PC-3 (cell line): ENCODE data around the gene CAMK1D. TPM values are rescaled to one million over a fixed set of nuclear protein-coding genes. Genes with fewer than 3 reads are reported as not detected.

Experiments
- ATAC-seq: fragments of 200-7000 bp; cut with Tn5 transposase; 2 replicates; pipeline ENCODE4 v1.9.1; 2020; ENCODE audit warnings: mild to moderate bottlenecking, moderate library complexity
- BruUV-seq: library from RNA; stranded (reverse); fragments of 400-500 nt; replicated peaks from 2 replicates; lab custom pipeline; 2021; lab: Mats Ljungman, UMichigan
- CTCF ChIA-PET: fragments of 300-600 bp; sonication (Branson Sonifier 250); formaldehyde crosslinking; loops from one replicate; lab custom pipeline; 2022; ENCODE audit warnings: antibody characterized with exemption; lab: Charles Lee
- POLR2A ChIA-PET: fragments of 300-600 bp; sonication (Branson Sonifier 250); formaldehyde crosslinking; loops from one replicate; lab custom pipeline; 2022; ENCODE audit warnings: antibody characterized with exemption; ENCODE audit not compliant: unreplicated experiment; lab: Charles Lee
- DNase-seq: peaks from one replicate; pipeline ENCODE4 v3.0.0-alpha.2; 2015
- H2AFZ ChIP-seq: fragments of 300-600 bp; sonication (generic); 2 replicates; pipeline ENCODE4 v1.6.0; 2016; ENCODE audit warnings: antibody characterized with exemption, low read length
- H3F3A ChIP-seq: fragments of 300-600 bp; sonication (generic); one replicate; pipeline ENCODE4 v1.6.0; 2017; ENCODE audit warnings: antibody characterized with exemption, low read length, control low read depth, mild to moderate bottlenecking; ENCODE audit not compliant: unreplicated experiment
- H3K27ac ChIP-seq: fragments of 300-600 bp; sonication (generic); 2 replicates; pipeline ENCODE4 v1.5.1; 2016; ENCODE audit warnings: mild to moderate bottlenecking, low read length
- H3K27me3 ChIP-seq: fragments of 300-600 bp; sonication (generic); 2 replicates; pipeline ENCODE4 v1.6.1; 2016; ENCODE audit warnings: low read length, mixed read lengths
- H3K36me3 ChIP-seq: fragments of 300-600 bp; sonication (generic); 2 replicates; pipeline ENCODE4 v1.6.1; 2016; ENCODE audit warnings: low read depth, mixed run types, low read length, mixed read lengths
- H3K4me1 ChIP-seq: fragments of 300-600 bp; sonication (generic); 2 replicates; pipeline ENCODE4 v1.5.1; 2016; ENCODE audit warnings: low read length; ENCODE audit not compliant: insufficient read depth
- H3K4me2 ChIP-seq: fragments of 300-600 bp; sonication (generic); 2 replicates; pipeline ENCODE4 v1.6.0; 2016; ENCODE audit warnings: low read length
- H3K4me3 ChIP-seq: fragments of 300-600 bp; sonication (generic); 2 replicates; pipeline ENCODE4 v1.5.1; 2016; ENCODE audit warnings: mild to moderate bottlenecking, low read length, mixed read lengths
- H3K79me2 ChIP-seq: fragments of 300-600 bp; sonication (generic); 2 replicates; pipeline ENCODE4 v1.6.1; 2017; ENCODE audit warnings: low read length, mixed read lengths
- H3K9ac ChIP-seq: fragments of 300-600 bp; sonication (generic); 2 replicates; pipeline ENCODE4 v1.6.0; 2016; ENCODE audit warnings: mild to moderate bottlenecking, low read length
- H3K9me2 ChIP-seq: fragments of 300-600 bp; sonication (generic); replicated peaks from 2 replicates; pipeline ENCODE4 v1.6.1; 2016; ENCODE audit warnings: mixed run types, low read length, mixed read lengths
- H3K9me3 ChIP-seq: fragments of 300-600 bp; sonication (generic); 2 replicates; pipeline ENCODE4 v1.6.1; 2016; ENCODE audit warnings: low read length, mixed read lengths
- H4K20me1 ChIP-seq: fragments of 300-600 bp; sonication (generic); 2 replicates; pipeline ENCODE4 v1.6.1; 2016; ENCODE audit warnings: low read length, mixed read lengths
- EZH2 ChIP-seq: fragments of 300-600 bp; sonication (generic); IDR thresholded peaks from one replicate; pipeline ENCODE4 v1.6.1; 2017; ENCODE audit warnings: antibody characterized with exemption, mild to moderate bottlenecking, low read length; ENCODE audit not compliant: unreplicated experiment
- EZH2phosphoT487 ChIP-seq: fragments of 300-600 bp; sonication (generic); IDR thresholded peaks from 2 replicates; pipeline ENCODE4 v1.6.1; 2018; ENCODE audit warnings: mild to moderate bottlenecking, antibody characterized with exemption, low read length, borderline replicate concordance
- intact Hi-C: fragments of 100-400 bp; cut with micrococcal nuclease; formaldehyde crosslinking; loops from 2 replicates; pipeline ENCODE4 v1.9.0; 2023
- total RNA-seq: library from RNA; depleted of rRNA; stranded (reverse); fragments of >200 nt; gene quantifications from 2 replicates; pipeline ENCODE4 v1.2.3, GENCODE V29; 2014
- TF ChIP-seq, protein P1 (sequence below): fragments of 300-600 bp; sonication (generic); conservative IDR thresholded peaks from 2 replicates; pipeline ENCODE4 v1.5.1; 2017; ENCODE audit warnings: antibody characterized with exemption, low read depth, mild to moderate bottlenecking, low read length

CAMK1D gene
- total RNA-seq, 1 experiment from 2014 or later, result 1.3 TPM

GRCh38 chr10:12823328-12823727, 474.0 kb downstream of the CAMK1D start:
- POLR2A ChIA-PET, result no interaction called here
- intact Hi-C loops, result no loop called here
- no TSS peak for BruUV-seq

DNA sequence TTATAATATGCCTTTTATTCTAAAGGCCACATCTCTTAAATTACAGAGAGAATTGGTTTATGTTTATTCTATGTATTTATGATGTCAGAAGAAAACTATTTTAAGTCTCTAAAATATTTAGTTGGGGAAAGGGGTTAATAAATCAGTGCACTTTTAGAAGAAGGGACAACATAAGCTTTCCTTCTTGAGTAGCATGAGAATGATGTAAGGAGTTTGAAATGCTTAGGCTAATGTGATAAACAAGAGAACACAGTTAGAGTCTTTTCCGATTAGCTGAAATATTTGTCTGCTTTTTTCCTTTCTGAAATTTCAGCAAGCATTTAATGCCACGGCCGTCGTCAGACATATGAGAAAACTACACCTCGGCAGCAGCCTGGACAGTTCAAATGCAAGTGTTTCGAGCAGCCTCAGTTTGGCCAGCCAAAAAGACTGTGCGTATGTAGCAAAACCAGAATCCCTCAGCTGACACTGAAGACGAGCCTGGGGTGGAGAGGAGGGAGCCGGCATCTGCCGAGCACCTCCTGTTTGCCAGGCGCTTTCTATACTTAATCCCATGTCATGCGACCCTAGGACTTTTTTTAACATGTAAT, 476.0 kb downstream of the CAMK1D start:
- no TSS peak for BruUV-seq
- no peak for DNase-seq
- Histone ChIP-seq H2AFZ (no peak overlapping the region), H3K79me2 (no peaks in the 10 kb centered on the region), H3K9me2 (no peaks in the 10 kb centered on the region), H4K20me1 (no peaks in the 10 kb centered on the region), H3F3A (no peaks in the 10 kb centered on the region), H3K4me3 (no peak overlapping the region), H3K9me3 (no peaks in the 10 kb centered on the region), H3K9ac (no peak overlapping the region), H3K27ac (no peak overlapping the region), H3K4me1 (no peaks in the 10 kb centered on the region), H3K36me3 (no peaks in the 10 kb centered on the region), H3K27me3 (no peaks in the 10 kb centered on the region), H3K4me2 (no peak overlapping the region)
- ChIA-PET POLR2A (no interaction called here), CTCF (no interaction called here)
- no peak for TF ChIP-seq EZH2
- TF ChIP-seq EZH2phosphoT487, result no peak
- TF ChIP-seq, protein P1, sequence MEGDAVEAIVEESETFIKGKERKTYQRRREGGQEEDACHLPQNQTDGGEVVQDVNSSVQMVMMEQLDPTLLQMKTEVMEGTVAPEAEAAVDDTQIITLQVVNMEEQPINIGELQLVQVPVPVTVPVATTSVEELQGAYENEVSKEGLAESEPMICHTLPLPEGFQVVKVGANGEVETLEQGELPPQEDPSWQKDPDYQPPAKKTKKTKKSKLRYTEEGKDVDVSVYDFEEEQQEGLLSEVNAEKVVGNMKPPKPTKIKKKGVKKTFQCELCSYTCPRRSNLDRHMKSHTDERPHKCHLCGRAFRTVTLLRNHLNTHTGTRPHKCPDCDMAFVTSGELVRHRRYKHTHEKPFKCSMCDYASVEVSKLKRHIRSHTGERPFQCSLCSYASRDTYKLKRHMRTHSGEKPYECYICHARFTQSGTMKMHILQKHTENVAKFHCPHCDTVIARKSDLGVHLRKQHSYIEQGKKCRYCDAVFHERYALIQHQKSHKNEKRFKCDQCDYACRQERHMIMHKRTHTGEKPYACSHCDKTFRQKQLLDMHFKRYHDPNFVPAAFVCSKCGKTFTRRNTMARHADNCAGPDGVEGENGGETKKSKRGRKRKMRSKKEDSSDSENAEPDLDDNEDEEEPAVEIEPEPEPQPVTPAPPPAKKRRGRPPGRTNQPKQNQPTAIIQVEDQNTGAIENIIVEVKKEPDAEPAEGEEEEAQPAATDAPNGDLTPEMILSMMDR, result no peak
- intact Hi-C loops, result no loop called here
- ATAC-seq, result no peak

More at GRCh38 chr10:12823328-12823727, 474.0 kb downstream of the CAMK1D start:
- H3K27ac ChIP-seq, result no peak overlapping the region
- no peaks in the 10 kb centered on the region for H3K4me1 ChIP-seq
- CTCF ChIA-PET, result no interaction called here
- no peak for ATAC-seq
- no peak overlapping the region for H3K9ac ChIP-seq
- TF ChIP-seq EZH2, result no peak
- TF ChIP-seq EZH2phosphoT487, result no peak
- TF ChIP-seq, protein P1, result no peak
- no peak for DNase-seq
- no peak overlapping the region for H3K4me3 ChIP-seq
- no peaks in the 10 kb centered on the region for H3K36me3 ChIP-seq
- H3K27me3 ChIP-seq, result no peaks in the 10 kb centered on the region
- H2AFZ ChIP-seq, result no peak overlapping the region
- H4K20me1 ChIP-seq, result no peaks in the 10 kb centered on the region
- no peaks in the 10 kb centered on the region for H3K9me3 ChIP-seq
- no peaks in the 10 kb centered on the region for H3K79me2 ChIP-seq
- no peaks in the 10 kb centered on the region for H3K9me2 ChIP-seq
- H3F3A ChIP-seq, result no peaks in the 10 kb centered on the region
- H3K4me2 ChIP-seq, result no peak overlapping the region

- ChIA-PET CTCF (no interaction called here), POLR2A (no interaction called here)
- Histone ChIP-seq H3K27ac (no peak overlapping the region), H4K20me1 (no peaks in the 10 kb centered on the region), H3F3A (no peaks in the 10 kb centered on the region), H3K9me2 (no peaks in the 10 kb centered on the region), H3K4me3 (no peak overlapping the region), H3K79me2 (no peaks in the 10 kb centered on the region), H3K9ac (no peak overlapping the region), H3K4me1 (no peaks in the 10 kb centered on the region), H3K36me3 (no peaks in the 10 kb centered on the region), H3K9me3 (no peaks in the 10 kb centered on the region), H3K27me3 (no peaks in the 10 kb centered on the region), H3K4me2 (no peak overlapping the region), H2AFZ (no peak overlapping the region)
- BruUV-seq, result no TSS peak
- DNase-seq (no peak), ATAC-seq (no peak)
- TF ChIP-seq, protein P1, result no peak
- TF ChIP-seq EZH2 (no peak), EZH2phosphoT487 (no peak)
- intact Hi-C loops, result no loop called here
Observed at GRCh38 chr10:12826800-12827372, 477.5 kb downstream of the CAMK1D start.
